HG02623 (cell line): ENCODE data around the gene TLNRD1.

Experiments used
- ATAC-seq: cut with Tn5 transposase; IDR thresholded peaks from one replicate; pipeline ENCODE4 v1.9.1; 2021; ENCODE audit warnings: moderate library complexity; ENCODE audit not compliant: unreplicated experiment

The TLNRD1 gene

DNA sequence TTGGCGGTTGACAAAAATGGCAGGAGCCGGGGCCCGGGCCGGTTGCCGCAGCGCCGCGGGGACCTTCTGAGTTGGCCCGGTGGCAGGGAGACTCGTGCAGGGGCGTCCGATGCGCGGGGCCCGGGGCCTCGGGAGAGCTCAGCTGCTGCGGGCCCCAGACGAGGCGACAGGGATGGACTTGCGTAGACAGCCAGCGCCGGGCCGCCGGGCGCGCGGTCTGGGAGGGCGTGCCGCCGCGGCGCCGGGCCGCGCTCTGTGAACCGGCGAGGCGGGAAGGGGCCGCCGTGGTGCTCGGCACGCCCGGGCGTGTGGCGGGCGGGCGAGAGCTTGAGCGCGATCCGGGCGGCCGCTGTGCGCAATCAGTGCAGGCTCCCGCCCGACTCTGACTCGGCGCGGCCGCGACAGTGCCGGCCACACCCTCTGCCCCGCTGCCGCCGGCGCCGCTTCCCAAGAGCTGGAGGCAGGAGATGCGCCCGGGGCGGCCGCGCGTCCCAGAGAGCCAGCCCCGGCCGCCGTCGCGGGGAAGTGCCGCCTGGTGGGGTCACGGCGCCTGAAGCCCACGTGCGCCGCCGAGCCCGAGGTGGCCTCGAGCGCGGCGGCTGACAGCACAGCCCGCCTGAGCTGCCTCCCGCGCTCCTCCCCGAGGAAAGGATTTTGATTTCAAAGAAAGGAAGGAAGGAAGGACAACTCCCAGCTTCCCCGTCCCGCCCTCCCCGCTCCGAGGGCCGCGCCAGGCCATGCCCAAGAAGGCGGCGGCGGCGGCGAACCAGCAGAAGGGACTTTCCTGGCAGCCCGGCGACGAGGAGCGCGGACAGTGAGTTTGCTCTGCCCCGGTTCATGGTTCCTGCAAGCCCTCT lies 657 bp downstream of the TLNRD1 start:
- peak; percentile 25 for ATAC-seq

DNA sequence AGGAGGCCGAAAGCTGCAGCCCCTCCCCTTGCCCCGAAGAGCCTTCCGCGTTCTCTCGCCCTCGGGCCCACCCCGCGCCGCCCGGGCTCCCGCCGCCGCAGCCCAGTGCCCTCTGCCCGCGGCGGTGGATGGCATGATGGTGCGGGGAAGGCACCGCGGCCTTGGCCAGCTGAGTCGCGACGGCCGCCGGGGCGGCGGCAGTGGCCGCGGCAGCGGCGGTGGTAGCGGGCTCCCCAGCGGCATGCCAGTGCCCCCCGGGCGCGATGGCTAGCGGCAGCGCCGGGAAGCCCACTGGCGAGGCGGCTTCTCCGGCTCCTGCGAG lies 1.2 kb downstream of the TLNRD1 start:
- no peak for ATAC-seq

DNA sequence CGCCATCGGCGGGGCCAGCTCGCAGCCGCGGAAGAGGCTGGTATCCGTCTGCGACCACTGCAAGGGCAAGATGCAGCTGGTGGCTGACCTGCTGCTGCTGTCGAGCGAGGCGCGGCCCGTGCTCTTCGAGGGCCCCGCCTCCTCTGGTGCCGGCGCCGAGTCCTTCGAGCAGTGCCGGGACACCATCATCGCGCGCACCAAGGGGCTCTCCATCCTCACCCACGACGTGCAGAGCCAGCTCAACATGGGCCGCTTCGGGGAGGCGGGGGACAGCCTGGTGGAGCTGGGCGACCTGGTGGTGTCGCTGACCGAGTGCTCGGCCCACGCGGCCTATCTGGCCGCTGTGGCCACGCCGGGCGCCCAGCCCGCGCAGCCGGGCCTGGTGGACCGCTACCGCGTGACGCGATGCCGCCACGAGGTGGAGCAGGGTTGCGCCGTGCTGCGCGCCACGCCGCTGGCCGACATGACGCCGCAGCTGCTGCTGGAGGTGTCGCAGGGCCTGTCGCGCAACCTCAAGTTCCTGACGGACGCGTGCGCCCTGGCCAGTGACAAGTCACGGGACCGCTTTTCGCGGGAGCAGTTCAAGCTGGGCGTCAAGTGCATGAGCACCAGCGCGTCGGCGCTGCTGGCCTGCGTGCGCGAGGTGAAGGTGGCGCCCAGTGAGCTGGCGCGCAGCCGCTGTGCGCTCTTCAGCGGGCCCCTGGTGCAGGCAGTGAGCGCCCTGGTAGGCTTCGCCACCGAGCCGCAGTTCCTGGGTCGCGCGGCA lies 1.8 kb downstream of the TLNRD1 start:
- no peak for ATAC-seq

DNA sequence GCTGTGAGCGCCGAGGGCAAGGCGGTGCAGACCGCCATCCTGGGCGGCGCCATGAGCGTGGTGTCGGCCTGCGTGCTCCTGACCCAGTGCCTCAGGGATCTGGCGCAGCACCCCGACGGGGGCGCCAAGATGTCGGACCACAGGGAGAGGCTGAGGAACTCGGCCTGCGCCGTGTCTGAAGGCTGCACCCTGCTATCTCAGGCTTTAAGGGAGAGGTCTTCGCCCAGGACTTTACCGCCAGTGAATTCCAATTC lies 2.3 kb downstream of the TLNRD1 start:
- no peak for ATAC-seq

DNA sequence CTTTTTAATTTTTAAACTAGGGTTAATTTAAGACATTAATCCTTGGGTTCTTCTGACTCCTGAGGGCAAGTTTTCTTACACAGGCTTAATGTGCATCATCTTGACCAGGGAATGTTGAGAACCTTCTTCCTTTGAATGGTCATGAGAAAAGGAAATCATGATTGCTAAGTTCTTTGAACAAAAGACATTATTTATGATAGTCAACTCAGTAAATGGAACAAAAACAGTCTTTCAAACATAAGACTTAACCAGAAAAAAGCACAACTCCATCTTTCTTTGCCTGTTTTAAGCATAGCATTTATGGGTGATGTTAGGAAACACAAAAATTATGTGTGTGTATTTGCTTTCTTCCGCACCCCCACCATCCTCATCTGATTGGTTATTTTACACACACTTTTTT lies 5.4 kb downstream of the TLNRD1 start:
- no peak for ATAC-seq

DNA sequence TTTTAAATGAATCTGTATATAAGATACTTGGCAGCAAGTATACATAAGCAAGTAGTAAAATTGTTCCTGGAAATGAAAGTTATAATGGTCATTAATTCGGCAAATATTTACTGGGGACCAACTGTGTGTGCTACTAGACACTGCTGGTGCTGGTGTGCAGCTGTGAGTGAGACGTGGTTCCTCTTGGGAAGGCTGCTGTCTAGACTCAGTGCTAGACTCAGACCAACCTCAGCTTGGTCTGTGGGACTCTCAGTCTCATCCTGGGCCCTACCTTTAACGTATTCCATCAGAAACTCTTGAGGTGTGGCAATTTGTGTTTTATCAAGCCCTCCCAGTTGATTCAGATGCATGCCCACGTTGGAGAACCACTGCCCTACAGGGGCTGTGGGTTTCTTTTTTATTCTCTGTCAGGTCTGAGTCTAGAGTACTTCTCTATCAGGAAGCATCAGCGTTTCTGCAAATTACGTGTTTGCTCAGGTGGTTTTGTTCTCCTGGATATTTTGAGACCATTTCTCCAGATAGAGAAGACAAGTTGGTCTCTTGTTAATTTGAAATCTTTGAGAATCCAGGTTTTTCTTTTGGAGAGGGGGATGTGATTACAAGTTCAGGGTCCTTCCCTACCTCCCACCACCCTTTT lies 6.8 kb downstream of the TLNRD1 start:
- ATAC-seq: no peak

DNA sequence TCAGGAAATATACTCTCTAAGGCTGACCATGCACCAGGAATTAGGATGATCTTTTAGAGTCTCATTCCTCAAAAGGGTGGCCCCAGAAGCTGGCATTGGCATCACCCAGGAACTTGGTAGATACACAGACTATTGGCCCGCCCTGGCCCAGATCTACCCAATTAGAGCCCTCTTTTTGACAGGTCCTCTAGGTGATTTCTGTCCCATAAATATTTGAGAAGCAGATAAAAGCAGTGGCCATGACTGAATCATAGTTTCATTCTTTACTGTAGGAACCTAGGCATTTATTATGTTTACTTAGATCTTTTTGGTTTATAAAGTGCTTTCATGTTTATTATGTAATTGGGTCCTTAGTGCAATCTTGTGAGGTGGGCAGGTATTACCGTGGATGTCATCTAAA lies 7.6 kb downstream of the TLNRD1 start:
- ATAC-seq: no peak

DNA sequence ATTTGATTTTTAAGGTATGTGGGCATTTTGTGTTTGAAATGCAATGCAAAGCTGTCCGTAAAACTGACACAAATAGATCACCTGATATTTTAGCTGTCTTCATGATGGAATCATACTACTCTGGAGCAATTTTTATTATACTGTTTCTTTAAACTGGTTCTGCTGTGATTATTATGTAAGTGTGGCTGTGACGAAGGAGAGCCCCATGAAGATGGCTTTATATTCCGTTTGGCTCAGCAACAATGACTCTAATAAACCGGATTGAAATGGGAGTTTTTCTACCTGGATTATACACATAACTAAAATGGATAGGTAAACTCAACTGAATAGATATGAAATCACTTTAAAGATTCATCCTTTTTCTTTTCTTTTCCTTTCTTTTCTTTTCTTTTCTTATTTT lies 9.4 kb downstream of the TLNRD1 start:
- ATAC-seq: no peak

DNA sequence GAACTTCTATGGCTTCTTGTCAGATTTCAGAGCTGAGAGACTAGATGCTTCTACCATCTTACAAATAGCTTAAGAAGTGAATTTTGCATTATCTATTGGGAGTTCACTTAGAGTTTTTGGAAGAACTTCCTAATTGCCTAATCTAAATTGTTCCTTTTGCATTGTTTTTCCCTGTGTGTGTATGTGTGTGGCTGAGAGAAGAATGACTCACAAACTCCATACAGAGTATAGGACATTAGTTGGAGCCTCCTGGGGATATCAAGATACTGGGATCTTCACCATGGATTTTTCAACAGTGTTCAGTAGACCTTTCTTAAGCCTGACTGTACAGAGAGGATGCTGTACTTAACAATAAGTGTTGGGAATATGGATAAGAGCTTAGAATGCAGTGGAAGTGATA lies 10.9 kb downstream of the TLNRD1 start:
- ATAC-seq: no peak

DNA sequence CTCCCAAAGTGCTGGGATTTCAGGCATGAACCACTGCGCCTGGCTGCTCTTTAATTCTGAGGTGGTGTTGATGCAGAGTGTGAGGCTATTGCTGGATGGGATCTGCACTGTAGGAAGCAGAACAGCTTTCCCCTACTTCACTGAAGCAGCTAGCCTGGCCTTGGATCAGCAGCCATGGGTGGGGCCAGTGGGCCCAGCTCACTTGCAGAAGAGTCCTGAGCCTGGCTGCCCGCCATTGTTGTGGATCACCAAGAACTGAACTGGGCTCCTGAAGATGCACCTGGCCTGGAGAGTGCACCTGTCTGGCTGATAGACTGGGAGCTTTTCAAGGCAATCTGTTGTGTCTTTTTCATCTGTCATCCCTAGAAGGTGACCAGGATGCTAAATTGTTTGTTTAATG lies 11.9 kb downstream of the TLNRD1 start:
- ATAC-seq: no peak

DNA sequence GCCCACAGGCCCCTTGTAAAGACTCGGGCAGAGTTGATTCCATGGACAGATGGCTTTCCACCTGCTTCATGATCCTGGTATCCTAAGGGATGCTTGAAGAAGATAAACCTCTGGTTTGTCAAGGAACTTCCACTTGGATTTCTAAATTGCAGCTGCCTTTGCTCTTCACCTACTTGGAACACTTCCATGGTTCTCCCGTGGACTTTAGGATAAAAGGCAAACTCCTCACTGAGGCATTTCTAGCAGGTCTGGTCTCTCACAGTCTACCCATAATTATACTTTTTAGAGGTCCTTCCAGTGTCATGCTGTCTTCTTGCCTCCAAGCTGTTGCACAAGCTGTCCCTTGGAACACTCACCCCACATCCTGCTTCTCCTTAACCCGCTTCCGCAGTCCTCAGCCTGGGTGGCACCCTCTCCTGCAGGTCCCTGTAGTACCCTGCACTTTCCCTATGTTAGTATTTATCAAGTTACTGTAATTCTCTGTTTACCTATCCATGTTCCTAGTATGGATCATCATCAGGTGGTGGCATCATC lies 12.7 kb downstream of the TLNRD1 start:
- ATAC-seq: no peak

DNA sequence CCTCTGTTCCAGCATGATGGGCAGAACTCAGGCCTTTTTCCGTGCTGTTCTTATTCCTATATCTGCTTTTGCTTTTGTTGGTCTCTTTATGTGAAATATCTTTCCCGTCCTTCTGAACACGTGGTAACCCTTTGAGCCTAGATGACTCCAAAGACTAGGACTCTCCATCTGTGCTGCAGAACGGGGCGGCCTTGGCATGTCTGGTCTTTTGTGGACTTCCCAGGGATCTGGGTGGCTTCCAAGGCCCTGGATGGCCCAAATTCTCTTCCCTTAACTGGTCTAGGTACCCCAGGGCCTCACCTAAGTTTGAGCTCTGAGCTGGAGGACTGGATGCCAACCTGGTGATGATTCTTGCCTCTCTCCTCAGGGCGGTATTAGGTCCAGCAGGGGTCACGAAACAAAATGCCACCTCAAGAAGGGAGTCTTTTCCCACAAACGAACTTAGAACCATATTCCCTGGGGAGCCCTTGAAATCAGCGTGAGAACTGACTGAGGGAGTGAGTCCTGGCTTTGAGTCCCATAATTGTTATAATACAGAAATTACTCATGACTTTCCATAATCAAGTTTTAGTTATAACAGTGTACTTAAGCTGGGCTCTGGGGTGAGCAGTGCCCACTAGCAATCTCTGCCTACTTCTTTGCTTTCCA lies 13.8 kb downstream of the TLNRD1 start:
- no peak for ATAC-seq

DNA sequence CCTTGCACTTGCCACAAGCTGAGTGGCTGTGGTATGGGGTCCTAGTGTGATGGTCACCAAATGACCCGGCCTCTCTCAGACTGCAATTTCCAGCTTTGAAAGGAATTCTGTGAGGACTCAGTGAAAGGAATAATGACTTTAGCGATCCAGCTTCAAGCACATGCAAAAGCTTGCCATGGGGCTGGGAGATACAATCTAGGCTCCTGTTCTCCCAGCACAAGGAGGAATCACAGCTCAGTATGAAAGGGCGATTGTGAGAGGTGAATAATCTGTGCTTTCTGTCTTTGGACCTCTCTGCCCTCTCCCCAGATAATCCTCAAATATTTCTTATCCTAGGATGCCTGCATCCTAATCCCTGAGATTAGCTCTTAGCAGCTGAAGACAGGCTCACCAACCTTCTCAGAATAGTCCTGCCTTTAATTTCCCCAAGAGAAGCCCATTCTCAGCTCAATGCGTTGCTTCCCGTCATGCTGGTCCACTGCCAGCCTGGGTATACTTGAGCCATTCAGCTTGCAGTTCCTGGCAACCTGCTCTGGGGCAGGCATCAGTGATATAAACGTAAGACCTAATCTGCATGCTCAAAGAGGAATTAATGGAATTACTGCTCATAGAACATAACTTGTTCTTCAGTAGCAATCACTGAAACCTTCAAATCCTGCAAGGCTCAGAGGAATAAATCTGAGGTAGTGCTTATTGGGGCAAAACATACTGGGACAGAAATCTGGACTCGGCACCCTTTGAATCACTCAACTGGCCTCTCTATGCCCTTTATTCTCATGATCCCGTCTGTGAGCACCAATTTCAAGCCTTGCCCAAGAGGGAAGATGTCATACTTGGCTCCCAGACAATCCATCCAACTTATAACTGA lies 15.1 kb downstream of the TLNRD1 start:
- no peak for ATAC-seq

DNA sequence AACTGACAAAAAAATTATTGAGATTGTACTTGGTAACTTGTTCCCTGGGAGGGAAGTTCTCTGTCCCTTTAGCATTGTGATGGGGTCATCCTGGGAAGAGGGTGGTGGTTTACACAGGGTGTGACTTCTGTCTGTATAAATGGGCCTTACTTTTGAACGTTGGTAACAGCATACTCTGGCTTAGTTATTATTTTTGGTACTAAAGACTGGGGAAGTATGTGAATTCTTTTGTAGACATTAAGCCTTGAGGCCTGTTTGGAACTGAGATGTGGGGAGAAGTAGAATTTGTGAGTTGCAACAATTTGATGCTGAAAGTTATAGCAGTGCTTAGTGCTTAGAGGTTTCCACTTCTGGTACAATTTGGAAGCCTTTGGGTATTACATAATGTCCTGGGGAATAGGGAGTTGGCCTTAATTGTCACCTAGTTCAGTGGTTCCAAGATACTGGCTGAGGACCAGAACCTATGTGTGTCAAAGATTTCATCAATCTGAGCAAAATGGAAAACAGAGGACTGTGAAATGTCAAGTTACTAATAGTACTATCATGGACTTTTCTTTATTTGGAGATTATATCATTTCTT lies 15.9 kb downstream of the TLNRD1 start:
- ATAC-seq: no peak

DNA sequence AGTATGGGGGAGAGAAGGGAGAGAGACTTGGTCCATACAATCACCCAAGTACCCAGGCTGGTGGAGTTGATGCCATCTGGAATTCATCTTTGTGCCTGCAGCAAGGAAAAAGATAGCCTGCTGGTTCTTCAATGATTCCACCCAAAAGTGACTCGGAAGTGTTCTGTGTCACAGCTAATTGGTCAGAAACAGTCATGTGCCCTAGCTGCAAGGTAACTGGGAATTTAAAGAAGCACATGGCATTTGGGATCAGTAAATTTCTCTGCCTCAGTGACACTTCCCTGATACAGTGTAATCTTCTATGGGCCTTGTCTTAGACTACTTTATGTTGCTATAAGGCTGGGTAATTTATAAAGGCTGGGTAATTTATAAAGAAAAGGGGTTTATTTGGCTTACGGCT lies 17.5 kb downstream of the TLNRD1 start:
- no peak for ATAC-seq

DNA sequence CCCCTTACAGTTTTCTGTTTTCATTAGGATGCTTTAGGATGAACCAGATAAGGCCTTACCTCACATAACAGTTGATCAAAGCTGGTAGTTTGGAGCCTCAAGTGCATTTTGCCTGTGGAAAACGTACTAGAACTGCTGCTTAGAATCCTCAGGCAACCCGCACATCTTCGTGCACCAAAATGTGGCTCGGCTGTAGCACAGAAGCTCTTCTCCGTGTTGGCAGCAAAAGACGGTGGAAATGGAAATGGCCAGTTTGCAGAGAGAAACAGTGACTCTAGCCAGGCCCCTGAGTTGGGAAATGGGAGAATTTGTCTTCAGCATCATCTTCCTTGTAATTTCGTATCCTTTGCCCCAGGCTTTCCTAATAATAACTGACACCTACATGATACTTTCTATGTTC lies 20.6 kb downstream of the TLNRD1 start:
- no peak for ATAC-seq

DNA sequence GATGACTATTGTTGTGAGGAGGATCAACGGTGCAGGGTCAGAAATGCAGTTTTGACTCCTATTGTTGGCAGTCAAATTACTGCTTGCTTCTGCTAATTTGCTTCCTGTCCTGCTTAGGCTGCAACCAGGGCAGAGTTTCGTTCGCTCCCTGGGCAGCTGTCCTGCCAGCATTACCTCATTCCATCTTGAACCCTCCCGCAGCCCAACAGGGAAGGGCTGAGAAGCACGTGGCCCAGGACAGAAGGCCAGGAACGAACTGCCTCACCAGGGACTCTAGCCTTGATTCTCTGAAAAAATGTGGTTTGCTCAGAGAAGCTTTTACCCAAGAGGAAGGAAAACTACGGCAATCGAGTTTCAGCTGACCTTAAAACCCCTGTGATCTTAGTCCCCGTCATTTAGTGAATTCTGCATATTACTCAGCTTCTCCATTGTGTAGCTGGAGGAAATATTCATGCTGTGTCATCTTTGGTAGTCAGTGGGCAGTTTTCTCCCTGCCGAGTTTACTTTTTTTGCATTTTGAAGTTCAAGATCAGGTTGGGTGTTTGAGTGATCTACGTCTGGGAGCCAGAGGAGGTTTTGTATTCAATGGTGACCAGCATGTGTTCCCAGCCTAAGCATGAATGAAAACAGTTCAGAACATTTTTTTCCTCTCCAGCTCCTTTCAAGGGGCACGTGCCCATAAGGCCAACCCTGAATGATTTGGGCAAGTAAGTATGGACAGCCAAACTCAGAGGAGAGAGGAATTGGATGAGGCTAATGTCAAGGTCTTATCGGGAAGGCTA lies 23.0 kb downstream of the TLNRD1 start:
- peak; percentile 84 for ATAC-seq

DNA sequence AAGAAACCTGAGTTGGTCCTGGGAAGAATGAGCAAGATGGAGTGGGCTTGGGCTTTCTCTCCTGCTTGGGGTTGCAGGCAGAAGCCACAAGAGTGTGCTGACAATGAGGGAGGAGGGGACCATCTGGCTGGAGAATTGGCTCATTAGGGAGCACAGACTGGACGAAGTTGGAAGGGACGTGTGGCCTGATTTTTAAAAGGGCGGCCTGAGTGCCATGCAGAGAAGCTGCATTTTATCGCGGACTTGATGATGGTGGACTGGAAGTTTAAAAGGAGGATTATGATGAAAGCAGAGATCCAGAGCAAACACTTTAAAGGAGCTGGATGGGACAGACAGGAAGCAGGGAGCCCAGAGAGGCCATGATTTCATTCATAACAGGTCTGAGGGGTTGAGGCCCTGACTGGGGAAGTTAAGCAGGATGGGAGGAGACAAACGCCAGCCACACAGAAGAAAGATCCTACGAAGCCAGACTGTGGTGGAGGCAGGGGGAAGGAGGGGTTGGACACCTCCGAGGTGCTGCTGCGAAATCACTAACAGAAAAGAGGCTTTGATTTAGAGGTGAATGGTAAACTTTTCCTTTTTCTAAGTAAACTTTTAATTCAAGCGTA lies 23.6 kb downstream of the TLNRD1 start:
- no peak for ATAC-seq

DNA sequence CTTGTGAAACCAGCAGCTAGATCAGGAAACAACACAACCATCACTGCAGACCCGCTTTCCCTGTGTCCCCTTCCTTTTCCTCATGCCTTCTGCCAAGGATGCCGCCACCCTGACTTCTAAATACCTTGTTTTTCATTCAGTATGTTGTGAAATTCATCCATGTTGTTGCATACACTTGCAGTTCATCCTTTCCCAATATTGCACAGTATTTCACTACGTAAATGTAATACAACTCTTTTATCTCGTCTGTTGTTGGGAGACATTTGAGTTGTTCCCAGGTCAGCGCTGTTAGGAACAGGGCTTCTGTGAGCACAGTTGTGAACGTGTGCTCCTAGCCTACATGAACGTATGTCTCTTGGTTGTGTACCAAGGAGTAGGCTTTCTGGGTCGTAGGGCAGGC lies 24.2 kb downstream of the TLNRD1 start:
- no peak for ATAC-seq
